ENCODE results near the gene RAPGEF6.

The RAPGEF6 gene

GRCh38 chr5:131677115-131677514, 42.1 kb upstream of the RAPGEF6 start:
- DNase-seq (ENCODE audit: low spot score) = no peak
- in situ Hi-C loops (cut with MboI; ENCODE audit: low pct_unique_long_range_greater_than_20kb, low sequenced_read_pairs, unreplicated experiment) = no loop called here
- no peak for TF ChIP-seq CTCF (IDR thresholded peaks at IDR 0.05; ENCODE audit: extremely low read depth, insufficient read depth, missing control alignments)

DNA sequence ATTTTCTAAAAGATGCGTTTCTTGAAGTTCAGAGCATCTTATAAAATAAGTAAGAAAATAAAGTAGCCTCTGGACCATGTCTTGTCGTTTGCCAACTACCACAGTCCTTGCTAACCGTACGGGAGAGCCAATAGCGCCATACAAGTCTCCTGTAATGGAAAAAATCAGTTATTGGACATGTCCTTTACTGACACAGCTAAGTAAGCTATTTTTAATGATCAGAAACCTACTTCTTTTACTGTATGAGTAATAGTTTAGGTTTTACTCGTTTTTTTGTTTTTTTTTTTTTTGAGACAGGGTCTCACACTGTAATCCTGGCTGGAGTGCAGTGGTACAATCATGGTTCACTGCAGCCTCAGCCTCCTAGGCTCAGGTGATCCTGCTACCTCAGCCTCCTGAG, 37.7 kb upstream of the RAPGEF6 start:
- in situ Hi-C loops (cut with MboI; ENCODE audit: low pct_unique_long_range_greater_than_20kb, low sequenced_read_pairs, unreplicated experiment) = no loop called here
- TF ChIP-seq CTCF (IDR thresholded peaks at IDR 0.05; ENCODE audit: extremely low read depth, insufficient read depth, missing control alignments) = no peak
- peak; percentile 16 for DNase-seq (ENCODE audit: low spot score)

GRCh38 chr5:131671994-131672655, 37.1 kb upstream of the RAPGEF6 start:
- no peak for TF ChIP-seq CTCF (IDR thresholded peaks at IDR 0.05; ENCODE audit: extremely low read depth, insufficient read depth, missing control alignments)
- DNase-seq (ENCODE audit: low spot score) = no peak
- in situ Hi-C loops (cut with MboI; ENCODE audit: low pct_unique_long_range_greater_than_20kb, low sequenced_read_pairs, unreplicated experiment) = no loop called here

DNA sequence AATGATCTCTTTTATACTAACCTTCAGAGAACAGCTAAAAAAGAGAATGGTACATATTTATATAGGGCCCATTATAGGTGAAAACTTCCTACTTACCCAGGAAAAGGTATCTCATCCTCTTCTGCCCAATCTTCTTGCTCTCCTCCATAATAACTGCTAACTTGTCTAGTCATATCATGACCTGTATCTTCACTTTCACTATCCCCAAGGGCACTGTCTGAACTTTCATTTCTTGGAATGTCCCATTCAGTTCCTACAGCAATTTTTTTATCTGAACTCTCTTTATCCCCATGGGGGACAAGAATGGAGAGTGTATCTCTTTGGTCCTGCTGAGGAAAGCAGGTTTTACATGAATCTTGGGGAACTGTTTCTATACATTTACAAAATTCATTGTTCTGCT, 36.4 kb upstream of the RAPGEF6 start:
- no peak for TF ChIP-seq CTCF (IDR thresholded peaks at IDR 0.05; ENCODE audit: extremely low read depth, insufficient read depth, missing control alignments)
- in situ Hi-C loops (cut with MboI; ENCODE audit: low pct_unique_long_range_greater_than_20kb, low sequenced_read_pairs, unreplicated experiment) = no loop called here
- DNase-seq (ENCODE audit: low spot score) = no peak

GRCh38 chr5:131664929-131665328, 29.9 kb upstream of the RAPGEF6 start:
- no peak for TF ChIP-seq CTCF (IDR thresholded peaks at IDR 0.05; ENCODE audit: extremely low read depth, insufficient read depth, missing control alignments)
- in situ Hi-C loops (cut with MboI; ENCODE audit: low pct_unique_long_range_greater_than_20kb, low sequenced_read_pairs, unreplicated experiment) = no loop called here
- no peak for DNase-seq (ENCODE audit: low spot score)

GRCh38 chr5:131661933-131662332, 26.9 kb upstream of the RAPGEF6 start:
- no peak for TF ChIP-seq CTCF (IDR thresholded peaks at IDR 0.05; ENCODE audit: extremely low read depth, insufficient read depth, missing control alignments)
- no peak for DNase-seq (ENCODE audit: low spot score)
- in situ Hi-C loops (cut with MboI; ENCODE audit: low pct_unique_long_range_greater_than_20kb, low sequenced_read_pairs, unreplicated experiment) = no loop called here

All from GM13977 (cell line).